Endothelial cell of hepatic sinusoid (primary cell): ENCODE measurements around the gene HES4.
"Not testable (repeated sequence)": the region's sequence is repeated elsewhere in the genome, so short reads cannot be mapped to it uniquely, and the experiment has no call there.

Experiments
- in situ Hi-C: cut with HindIII; loops from 2 replicates; pipeline ENCODE4 v1.10.0; 2017; ENCODE audit warnings: low sequenced_read_pairs

The HES4 gene

DNA sequence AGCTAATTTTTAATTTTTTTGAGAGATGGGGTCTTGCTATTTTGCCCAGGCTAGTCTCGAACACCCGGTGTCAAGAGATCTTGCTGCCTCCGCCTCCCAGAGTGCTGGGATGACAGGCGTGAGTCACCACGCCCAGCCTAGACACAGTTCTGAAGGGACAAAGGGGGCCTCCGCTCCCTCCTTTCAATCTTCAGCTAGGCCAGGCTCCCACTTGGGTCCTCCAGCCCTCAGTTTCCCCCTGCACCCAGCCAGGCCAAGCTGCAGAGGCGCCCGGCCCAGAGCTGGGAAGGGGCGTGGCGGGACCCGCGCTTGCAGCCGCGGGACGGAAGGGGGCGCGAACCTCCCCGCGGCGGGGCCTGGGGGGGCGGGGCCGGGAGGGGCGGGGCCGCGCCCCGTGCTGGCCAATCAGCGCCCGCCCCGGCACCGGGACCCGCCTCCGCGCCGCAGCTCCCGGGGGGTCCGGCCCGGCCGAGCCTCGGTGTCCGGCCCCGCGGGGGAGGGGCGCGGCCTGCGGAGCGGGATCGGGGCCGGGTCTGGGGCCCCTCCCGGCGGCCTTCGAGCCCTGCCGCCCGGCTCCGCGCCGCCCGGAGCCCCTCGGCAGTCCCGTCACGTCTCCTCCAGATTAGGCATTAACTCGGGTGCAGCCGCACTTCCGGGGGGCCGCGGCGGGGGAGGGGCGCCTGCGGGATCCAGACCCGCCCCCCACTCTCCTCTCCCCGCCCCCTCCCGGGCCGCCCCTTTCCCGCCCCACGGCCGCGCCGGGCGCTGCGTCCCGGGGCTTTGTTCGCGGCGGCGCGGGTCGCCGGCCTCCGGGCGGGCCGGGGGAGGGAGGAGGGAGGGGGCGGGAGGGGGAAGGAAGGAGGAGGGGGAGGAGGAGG lies 19.5 kb upstream of the HES4 start:
- in situ Hi-C loops, result no loop called here

DNA sequence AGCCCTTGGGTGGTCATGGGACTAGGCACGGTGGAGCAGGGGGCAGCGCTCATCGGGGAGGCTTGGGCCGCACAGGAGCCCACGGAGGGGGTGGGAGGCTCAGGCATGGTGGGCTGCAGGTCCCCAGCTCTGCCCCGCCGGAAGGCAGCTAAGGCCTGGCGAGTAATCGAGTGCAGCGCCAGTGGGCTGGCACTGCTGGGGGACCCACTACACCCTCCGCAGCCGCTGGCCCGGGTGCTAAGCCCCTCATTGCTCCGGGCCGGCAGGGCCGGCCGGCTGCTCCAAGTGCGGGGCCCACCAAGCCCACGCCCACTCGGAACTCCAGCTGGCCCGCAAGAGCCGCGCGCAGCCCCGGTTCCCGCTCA lies 18.4 kb upstream of the HES4 start:
- in situ Hi-C loops, result not testable (repeated sequence)

DNA sequence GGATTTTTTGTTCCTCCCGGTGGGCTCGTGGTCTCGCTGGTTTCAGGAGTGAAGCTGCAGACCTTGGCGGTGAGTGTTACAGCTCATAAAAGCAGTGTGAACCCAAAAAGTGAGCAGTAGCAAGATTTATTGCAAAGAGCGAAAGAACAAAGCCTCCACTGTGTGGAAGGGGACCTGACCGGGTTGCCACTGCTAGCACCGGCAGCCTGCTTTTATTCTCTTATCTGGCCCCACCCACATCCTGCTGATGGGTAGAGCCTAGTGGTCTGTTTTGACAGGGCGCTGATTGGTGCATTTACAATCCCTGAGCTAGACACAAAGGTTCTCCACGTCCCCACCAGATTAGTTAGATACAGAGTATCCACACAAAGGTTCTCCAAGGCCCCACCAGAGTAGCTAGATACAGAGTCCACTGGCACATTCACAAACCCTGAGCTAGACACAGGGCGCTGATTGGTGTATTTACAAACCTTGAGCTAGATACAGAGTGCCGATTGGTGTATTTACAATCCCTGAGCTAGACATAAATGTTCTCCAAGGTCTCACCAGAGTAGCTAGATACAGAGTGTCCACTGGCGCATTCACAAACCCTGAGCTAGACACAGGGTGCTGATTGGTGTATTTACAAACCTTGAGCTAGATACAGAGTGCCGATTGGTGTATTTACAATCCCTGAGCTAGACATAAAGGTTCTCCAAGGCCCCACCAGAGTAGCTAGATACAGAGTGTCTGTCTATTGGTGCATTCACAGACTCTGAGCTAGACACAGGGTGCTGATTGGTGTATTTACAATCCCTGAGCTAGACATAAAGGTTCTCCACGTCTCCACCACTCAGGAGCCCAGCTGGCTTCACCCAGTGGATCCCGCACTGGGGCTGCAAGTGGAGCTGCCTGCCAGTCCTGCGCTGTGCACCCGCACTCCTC lies 17.8 kb upstream of the HES4 start:
- in situ Hi-C loops, result not testable (repeated sequence)

DNA sequence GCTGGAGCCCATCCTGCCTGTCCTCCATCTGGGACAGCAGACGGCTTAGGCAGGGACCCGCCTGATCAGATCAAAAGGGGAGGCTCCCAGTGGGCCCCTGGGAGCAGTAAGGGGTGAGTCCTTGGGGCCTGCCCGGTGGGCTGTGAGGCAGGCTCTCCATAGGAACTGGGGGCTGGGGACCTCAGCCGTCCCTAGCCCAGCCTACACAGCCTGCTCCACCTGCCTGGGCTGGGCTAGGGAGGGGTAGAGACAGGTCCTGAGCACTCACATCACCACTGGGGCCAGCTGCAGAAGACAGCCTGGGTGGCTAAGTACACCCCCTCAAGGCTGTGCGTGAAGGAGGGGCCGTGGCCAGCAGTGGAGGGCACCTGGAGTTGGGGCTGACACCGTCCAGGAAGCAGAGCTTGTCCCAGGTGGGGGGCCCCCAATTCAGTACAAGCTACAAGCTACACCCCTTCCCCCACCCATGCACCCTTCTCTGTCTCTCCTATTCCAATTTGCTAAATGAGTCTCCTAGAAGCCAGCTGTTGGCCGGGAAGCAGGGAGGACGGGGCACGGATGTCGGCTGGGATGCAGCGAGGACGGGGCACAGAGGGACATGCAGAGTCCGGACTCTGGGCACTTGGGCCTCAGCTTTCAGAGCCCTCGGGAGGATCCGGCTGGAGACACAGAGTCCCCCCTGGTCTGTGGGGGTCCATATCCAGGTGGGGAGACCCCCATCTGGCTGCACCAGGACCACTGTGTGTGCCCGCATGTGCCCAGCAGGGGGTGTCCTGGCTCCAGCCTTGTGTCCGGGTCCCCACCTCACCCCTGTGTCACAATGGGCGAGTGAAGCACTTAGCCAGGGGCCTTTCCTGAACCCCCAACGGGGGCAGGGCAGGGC lies 15.1 kb upstream of the HES4 start:
- in situ Hi-C loops, result no loop called here

DNA sequence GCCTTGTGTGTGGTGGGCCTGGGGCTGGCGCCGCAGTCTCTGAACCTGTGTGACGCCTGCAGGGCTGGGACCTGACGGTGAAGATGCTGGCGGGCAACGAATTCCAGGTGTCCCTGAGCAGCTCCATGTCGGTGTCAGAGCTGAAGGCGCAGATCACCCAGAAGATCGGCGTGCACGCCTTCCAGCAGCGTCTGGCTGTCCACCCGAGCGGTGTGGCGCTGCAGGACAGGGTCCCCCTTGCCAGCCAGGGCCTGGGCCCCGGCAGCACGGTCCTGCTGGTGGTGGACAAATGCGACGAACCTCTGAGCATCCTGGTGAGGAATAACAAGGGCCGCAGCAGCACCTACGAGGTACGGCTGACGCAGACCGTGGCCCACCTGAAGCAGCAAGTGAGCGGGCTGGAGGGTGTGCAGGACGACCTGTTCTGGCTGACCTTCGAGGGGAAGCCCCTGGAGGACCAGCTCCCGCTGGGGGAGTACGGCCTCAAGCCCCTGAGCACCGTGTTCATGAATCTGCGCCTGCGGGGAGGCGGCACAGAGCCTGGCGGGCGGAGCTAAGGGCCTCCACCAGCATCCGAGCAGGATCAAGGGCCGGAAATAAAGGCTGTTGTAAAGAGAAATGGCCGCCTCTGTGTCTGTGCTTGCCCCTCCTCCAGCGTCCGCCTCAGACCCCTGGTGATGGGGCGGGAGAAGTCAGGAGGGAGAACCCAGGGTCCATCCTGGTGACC lies 14.2 kb upstream of the HES4 start:
- in situ Hi-C loops, result no loop called here

DNA sequence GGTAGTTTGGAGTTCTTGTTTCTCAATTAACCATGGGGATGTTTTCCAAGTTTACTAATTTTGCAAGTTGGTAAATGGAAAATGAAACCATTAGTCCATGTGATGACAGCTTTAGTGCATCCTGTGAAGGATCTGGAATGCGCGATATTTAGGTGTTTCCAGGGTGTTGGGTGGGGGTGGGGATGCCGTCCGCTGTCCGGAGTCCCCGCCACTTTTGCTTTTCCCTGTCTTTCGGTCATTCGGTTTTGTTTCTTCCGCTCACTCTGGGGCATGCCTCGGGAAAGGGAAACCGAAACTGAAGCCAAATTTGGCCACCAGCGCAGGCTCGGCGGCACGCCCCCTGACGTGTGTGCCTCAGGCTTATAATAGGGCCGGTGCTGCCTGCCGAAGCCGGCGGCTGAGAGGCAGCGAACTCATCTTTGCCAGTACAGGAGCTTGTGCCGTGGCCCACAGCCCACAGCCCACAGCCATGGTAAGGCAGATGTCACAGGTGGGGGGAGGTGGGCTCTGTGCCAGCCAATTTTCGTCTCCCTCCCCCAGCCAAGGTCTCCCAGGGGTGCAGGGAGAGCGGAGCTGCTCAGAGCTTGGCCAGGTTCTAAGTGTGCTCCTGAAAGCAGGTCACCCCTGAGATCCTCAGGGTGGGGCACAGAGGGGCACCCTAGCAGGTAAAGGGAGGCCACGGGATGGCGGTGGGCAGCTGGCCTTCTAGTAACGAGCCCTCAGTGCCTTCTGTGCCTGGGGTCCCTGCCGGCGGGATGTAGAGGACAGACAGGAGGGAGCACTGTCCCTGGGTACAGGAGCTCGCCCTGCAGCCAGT lies 13.4 kb upstream of the HES4 start, which contains the start of gene ISG15:
TSS of gene ISG15 (plus strand) at position 393 of the 817 bp plus-strand sequence. CDS start at position 470, 77 bp downstream.
- in situ Hi-C loops, result no loop called here

DNA sequence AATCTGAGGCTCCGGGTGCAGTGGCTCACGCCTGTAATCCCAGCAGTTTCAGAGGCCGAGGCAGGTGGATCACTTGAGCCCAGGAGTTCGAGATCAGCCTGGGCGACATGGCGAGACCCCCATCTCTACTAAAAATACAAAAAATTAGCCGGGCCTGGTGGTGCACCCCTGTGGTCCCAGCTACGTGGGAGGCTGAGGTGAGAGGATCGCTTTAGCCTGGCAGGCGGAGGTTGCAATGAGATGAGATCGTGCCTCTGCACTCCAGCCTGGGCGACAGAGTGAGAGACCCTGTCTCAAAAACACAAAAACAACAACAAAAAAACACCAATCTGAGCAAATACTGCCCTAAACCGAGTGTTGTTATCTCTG lies 12.8 kb upstream of the HES4 start:
- in situ Hi-C loops, result not testable (repeated sequence)

DNA sequence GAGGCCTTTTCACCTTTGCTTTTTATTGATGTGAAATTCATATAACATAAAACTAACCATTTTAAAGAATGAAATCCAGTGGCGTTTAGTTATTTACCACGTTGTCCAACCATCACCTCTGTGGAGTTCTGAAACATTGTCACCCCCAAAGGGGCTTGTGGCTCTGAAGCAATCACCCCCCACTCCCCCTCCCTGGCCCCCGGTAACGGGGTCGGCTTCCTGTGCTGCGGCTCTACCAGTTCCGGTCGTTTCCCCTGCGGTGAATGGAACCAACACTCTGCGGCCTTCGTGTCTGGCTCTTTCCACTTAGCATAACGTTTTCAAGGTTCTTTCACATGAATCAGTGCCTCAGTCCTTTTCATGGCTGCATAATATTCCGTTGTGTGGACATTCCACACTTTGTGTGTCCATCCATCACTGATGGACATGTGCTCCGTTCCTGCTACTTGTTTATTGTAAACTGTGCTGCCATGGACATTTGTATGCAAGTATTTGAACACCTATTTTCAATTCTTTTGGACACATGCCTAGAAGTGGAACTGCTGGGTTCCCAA lies 11.6 kb upstream of the HES4 start:
- in situ Hi-C loops, result no loop called here

DNA sequence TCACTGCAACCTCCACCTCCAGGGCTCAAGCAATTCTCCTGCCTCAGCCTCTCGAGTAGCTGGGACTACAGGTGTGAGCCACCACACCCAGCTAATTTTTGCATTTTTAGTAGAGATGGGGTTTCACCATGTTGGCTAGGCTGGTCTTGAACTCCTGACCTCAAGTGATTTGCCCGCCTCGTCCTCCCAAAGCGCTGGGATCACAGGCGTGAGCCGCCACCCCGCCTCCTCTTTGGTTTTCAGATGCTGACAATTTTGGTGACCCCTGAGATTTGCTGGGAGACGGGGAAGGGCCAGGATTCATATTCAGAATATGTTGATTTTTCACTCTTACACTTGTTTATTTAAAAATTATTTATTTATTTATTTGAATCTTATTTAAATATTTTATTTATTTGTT lies 10.2 kb upstream of the HES4 start:
- in situ Hi-C loops, result not testable (repeated sequence)

DNA sequence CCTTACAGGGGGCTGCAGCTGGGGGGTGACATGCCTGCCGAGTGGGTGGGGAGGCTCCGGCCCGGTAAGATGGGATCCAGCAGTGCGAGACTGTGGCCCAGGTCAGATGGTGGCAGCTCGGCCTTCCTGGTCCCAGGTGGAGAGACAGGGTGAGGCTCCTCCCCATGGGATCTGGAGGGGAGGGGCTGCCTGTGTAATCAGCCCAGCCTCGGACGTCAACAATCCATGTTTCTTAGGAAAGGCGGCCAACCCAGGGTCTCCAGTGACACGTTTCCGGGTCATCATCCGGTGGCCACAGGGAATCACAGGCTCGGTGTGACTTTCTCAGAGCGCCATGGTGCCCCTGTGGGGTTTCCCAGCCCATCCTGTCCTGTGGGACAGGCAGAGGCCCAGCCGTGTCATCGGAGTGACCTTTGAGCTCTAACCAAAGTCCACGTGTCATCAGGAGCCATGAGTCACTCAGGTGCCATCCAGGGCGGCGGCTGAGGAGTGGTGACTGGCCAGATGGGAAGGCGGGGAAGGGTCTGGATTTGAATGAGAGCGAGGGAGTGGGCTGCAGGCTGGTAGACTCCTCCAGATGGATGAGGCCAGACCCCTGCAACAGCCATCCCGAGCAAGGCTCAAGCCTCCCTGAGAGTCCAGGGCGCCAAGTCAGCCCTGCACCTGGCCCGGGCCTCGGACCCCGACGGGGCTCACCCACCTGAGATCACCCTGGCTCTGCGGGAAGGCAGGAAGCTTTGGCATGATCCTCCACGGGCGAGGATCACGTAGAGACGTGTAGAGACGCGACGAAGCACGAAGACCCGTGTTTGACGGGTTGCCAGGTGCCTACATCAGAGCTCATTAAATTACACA lies 6.6 kb upstream of the HES4 start:
- in situ Hi-C loops, result no loop called here

DNA sequence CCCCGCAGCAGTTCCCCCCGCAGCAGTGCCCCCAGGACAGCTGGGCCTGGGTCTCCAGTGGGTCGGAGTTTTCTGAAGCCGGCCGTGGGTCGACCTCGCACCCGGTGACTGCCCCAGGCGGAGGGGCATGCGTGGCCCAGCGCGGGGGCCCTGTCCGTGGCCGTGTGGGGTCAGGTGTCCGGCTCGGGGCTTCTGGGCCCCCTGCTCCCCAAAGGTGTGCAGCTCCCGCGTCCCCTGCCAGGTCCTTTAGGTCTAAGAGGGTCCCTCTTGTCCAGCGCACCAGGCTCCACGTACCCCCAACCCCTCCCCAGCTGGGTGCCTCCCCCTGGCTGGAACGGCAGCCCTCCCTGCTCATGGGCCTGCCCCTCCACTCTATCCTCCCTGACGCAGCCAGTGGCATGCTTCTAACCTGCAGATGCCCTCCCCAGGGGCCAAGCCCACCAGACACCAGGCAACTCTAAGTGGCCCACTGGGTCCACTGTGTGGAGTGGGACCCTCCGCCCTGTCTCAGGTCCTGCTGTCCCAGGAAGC lies 5.9 kb upstream of the HES4 start:
- in situ Hi-C loops, result no loop called here

DNA sequence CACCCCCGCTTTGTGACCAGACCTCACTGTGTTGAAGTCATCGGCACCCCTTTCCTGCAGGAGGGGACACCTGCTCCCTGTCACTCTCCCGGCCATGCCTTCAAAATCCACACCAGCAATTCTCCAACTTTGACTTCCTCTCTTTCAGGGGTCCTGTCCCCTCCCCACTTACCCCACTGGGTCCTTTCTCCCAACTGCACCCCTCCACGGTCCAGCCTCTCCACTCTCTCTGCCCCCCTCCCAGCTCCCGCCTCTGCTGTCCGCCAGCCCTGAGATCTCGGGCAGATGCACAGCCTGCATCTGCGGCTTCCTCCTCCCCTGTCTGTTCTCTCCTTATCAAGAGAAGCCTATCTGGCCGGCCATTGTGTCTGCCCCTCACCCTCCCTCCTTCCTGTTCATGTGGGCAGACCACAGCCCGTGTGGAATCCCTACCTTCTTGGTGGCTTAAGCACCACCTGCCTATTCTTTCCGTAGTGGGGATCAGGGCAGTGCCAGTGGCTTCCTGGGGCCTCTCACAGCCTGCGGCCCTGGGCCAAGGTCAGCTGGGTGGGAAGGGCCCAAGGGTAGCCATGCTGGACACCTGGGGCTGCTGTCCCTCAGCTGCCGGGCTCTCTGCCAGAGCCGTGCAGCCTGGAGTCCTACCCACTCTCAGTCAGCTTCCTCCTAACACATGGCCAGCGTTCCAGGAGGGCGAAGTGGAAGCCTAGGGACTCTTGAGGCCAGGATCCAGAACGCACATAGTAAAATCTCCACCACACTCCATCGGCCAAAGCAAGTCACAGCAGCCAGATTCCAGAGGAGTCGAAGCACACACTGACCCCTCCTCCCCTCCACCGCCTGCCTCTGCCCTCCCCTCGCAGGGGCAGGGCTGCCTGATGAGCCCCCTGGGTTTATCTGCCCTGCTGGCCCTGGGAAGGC lies 5.1 kb upstream of the HES4 start:
- in situ Hi-C loops, result loop anchor here (5.0 kb wide), 1 partner anchor 62 kb away; no protein-coding TSS in a partner anchor

DNA sequence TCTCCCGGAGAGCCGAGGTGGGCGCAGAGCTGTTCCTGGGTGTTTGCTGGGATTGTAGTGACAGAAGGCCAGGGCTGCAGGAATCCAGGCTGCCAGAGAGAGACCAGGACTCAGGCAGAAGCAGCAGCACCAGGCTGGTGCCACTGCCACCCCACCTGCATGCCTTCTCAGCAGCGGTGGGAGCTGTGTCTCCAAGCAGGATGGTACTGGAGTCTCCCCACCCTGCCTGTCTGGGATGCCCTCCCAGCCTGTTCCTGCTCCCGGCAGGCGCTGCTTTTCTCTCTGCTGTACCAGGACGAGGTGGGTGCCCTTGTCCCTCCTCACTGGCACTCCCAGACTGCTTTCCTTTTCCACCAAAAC lies 4.5 kb upstream of the HES4 start:
- in situ Hi-C loops, result loop anchor here (5.0 kb wide), 1 partner anchor 63 kb away; no protein-coding TSS in a partner anchor

DNA sequence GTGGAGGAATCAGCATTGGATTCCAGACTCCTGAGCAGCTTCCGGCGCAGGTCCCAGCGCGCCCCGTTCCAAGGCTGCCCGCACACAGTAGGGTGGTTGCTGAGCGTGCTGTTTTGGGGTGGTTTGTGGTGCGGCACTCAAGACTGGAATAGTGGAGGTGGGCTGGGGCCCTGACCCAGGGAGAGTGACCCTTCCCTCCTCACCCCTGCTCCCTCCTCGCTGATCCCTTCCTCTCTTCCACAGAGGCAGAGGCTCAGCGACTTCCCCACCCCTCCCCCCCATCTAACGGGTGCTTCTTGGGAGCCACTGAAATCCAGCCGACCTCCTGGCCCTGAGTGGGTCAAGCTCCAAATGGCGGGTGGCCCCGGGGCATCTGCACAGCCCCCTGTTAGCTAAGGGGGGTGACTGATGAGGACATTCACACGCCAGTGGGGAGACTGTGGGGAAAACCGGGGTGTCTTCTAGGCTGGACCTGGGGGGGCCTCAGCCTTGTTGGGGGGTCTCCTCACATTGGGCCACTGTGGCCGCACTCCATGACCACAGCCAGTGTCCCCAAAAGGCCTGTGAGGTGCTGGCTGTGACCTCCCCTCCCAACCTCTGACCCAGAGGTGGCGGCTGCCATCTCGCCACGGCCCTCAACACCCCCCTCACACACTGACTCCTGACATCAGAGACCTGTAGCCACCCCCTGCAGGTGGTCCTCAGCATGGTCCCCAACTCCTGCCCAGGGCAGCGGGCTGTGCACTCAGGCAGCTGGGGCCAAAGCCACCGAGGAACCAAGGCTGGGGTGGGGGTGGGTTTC lies 3.9 kb upstream of the HES4 start:
- in situ Hi-C loops, result loop anchor here (5.0 kb wide), 1 partner anchor 63 kb away; no protein-coding TSS in a partner anchor

DNA sequence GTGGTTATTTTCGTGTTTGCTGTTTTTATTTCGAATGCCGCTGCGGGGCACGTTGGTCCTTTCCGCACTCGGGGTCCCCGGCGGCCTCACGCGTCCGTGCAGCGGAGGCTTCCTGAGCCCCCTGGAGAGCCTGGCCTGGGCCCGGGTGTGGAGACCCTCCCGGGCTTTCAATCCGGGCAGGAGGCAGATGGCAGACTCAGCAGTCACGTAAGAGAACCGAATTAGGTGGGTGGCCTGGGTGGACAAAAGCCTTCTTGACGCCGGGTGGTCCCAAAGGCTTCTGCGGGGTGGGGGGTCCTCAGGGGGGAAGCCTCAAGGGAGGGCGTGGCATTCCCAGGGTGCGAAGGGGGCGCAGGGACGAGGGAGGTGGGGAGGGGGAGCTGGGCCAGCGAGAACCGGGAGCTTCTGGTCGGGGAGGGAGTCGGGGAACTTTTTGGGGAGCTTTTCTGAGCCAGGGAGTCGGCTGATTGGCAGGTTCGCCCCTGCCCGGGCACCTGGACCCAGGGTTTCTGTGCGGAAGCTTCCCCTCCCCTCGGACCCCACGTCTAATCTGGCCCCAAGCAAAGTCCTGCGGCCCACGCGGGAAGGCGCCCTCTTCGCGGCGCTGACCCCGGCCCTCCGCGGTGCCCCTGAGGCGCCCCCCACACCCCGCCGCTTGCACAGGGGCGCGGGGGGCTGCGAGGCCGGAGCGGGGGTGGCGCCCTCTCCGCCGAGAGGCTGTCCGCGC lies 1.3 kb upstream of the HES4 start:
- in situ Hi-C loops, result loop anchor here (5.0 kb wide), 1 partner anchor 66 kb away; no protein-coding TSS in a partner anchor
